Muscle of arm (tissue), 12 donors: ENCODE data around the gene UGT2B7. TPM values are rescaled to one million over a fixed set of nuclear protein-coding genes. Genes with fewer than 3 reads are reported as not detected.
"Not testable (repeated sequence)": the region's sequence is repeated elsewhere in the genome, so short reads cannot be mapped to it uniquely, and the experiment has no call there.

Experiments used
- DNase-seq: peaks from one replicate; pipeline ENCODE4 v3.0.0-alpha.2; 2013
- polyA plus RNA-seq, 12 donors: library from polyadenylated mRNA; unstranded; fragments of 120-200 nt; gene quantifications; one replicate each; pipeline ENCODE4 v1.2.1, GENCODE V29; 2013; ENCODE audit not compliant: insufficient read length in 12 of 12

Gene UGT2B7
- polyA plus RNA-seq, 12 donors, result 0.13 to 9.1 (median 0.28) TPM; not detected in 3

- DNase-seq, result no peak
Observed at GRCh38 chr4:69078852-69079251, 17.4 kb upstream of the UGT2B7 start.

GRCh38 chr4:69088473-69088872 is 7.8 kb upstream of the UGT2B7 start:
- no peak for DNase-seq

- no peak for DNase-seq
Observed at GRCh38 chr4:69089388-69089787, 6.9 kb upstream of the UGT2B7 start.

GRCh38 chr4:69092190-69092589 is 4.1 kb upstream of the UGT2B7 start:
- DNase-seq, result no peak

GRCh38 chr4:69092980-69093568 is 3.2 kb upstream of the UGT2B7 start:
- DNase-seq, result no peak

- no peak for DNase-seq
Observed at GRCh38 chr4:69093681-69094080, 2.6 kb upstream of the UGT2B7 start.

GRCh38 chr4:69095301-69095731 is 958 bp upstream of the UGT2B7 start:
- no peak for DNase-seq

GRCh38 chr4:69096810-69097209 is 536 bp downstream of the UGT2B7 start:
- no peak for DNase-seq

GRCh38 chr4:69098470-69098869 is 2.2 kb downstream of the UGT2B7 start:
- no peak for DNase-seq

- DNase-seq, result no peak
Observed at GRCh38 chr4:69099910-69100309, 3.6 kb downstream of the UGT2B7 start.

GRCh38 chr4:69102668-69103067 is 6.4 kb downstream of the UGT2B7 start:
- DNase-seq, result not testable (repeated sequence)

- DNase-seq, result no peak
Observed at GRCh38 chr4:69104719-69105275, 8.5 kb downstream of the UGT2B7 start.

GRCh38 chr4:69115151-69115850 is 19.0 kb downstream of the UGT2B7 start:
- not testable (repeated sequence) for DNase-seq

GRCh38 chr4:69115851-69116213 is 19.6 kb downstream of the UGT2B7 start:
- no peak for DNase-seq

- DNase-seq, result no peak
Observed at GRCh38 chr4:69116645-69117321, 20.5 kb downstream of the UGT2B7 start.

- no peak for DNase-seq
Observed at GRCh38 chr4:69120870-69121269, 24.6 kb downstream of the UGT2B7 start.

GRCh38 chr4:69122476-69122875 is 26.2 kb downstream of the UGT2B7 start:
- DNase-seq, result no peak

GRCh38 chr4:69124941-69125340 is 28.7 kb downstream of the UGT2B7 start:
- no peak for DNase-seq

- DNase-seq, result no peak
Observed at GRCh38 chr4:69126024-69126423, 29.8 kb downstream of the UGT2B7 start.

GRCh38 chr4:69133993-69134392 is 37.7 kb downstream of the UGT2B7 start:
- DNase-seq, result no peak

GRCh38 chr4:69134471-69134870 is 38.2 kb downstream of the UGT2B7 start:
- no peak for DNase-seq

- DNase-seq, result no peak
Observed at GRCh38 chr4:69141320-69141719, 45.0 kb downstream of the UGT2B7 start.

- DNase-seq, result no peak
Observed at GRCh38 chr4:69147334-69147733, 51.1 kb downstream of the UGT2B7 start.
